IMR-90 (cell line): ENCODE results near the gene EFEMP2.

ENCODE experiments used
- BHLHE40 ChIP-seq: fragments of 150-350 bp; IDR thresholded peaks from 2 replicates; pipeline ENCODE4 v1.6.1; 2016; ENCODE audit warnings: mild to moderate bottlenecking, low read depth, low read length
- CTCF ChIP-seq: conservative IDR thresholded peaks from 2 replicates; pipeline ENCODE4 v1.5.1; 2012; ENCODE audit warnings: mild to moderate bottlenecking, low read depth, low read length, improper control_type of control experiment
- MAFK ChIP-seq: IDR thresholded peaks from 2 replicates; pipeline ENCODE4 v1.6.1; 2012; ENCODE audit warnings: low read depth, low read length, improper control_type of control experiment
- MXI1 ChIP-seq: IDR thresholded peaks from 2 replicates; pipeline ENCODE4 v1.6.1; 2012; ENCODE audit warnings: low read depth, mild to moderate bottlenecking, low read length, moderate library complexity, borderline replicate concordance
- POLR2A ChIP-seq: IDR thresholded peaks from 2 replicates; pipeline ENCODE4 v1.6.1; 2012; ENCODE audit warnings: mild to moderate bottlenecking, low read depth, low read length
- RAD21 ChIP-seq: IDR thresholded peaks from 2 replicates; pipeline ENCODE4 v1.6.1; 2012; ENCODE audit warnings: low read length, improper control_type of control experiment

GRCh38 chr11:65817312-65817834, 55.2 kb downstream of the EFEMP2 start:
- no peak for TF ChIP-seq CTCF
- TF ChIP-seq POLR2A, result no peak
- no peak for TF ChIP-seq BHLHE40
- no peak for TF ChIP-seq MXI1
- TF ChIP-seq RAD21, result no peak
- TF ChIP-seq MAFK, result no peak
